CD4-positive, alpha-beta T cell treated with Interleukin-15 for 1 hour (primary cell): Measurements from ENCODE around the gene MND1.
"Not testable (repeated sequence)": the region's sequence is repeated elsewhere in the genome, so short reads cannot be mapped to it uniquely, and the experiment has no call there.

Experiments
- DNase-seq: peaks from one replicate; pipeline ENCODE4 v3.0.0-alpha.2; 2020

Gene MND1

DNA sequence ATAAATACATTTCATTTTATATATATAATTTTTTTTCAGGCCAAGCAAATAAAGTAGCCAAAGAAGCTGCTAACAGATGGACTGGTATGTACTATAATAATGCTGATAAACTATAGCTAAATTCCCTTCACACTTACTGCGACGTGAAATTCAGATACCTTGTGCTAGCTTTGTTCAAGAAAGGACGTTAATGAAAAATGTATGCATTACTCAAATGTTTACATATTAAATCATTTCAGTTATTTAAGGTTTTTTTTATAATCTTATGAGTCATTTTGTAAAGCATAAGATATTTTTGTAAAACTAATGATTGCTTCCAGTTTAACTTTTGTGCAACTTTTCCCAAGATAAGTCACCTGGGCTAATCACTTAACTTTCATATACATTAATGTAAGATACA, 64.4 kb downstream of the MND1 start:
- no peak for DNase-seq

DNA sequence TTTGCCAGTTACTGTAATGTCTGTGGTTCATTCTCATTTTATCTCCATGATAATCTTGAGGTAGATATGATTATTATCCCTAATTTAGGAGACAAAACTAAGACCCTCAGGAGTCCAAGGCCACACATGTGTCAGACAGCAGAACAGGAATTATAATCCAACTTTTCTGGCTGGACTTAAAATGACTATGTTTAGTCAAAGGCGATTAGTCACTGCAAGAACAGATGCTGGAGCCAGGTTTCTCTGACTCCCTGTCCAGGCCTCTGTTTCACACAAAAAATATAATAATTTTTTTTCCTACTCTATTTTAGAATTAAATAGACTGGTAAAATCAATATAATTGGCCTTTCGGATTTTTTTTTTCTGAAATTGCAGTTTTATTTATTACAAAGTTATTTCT, 64.9 kb downstream of the MND1 start:
- DNase-seq = no peak

DNA sequence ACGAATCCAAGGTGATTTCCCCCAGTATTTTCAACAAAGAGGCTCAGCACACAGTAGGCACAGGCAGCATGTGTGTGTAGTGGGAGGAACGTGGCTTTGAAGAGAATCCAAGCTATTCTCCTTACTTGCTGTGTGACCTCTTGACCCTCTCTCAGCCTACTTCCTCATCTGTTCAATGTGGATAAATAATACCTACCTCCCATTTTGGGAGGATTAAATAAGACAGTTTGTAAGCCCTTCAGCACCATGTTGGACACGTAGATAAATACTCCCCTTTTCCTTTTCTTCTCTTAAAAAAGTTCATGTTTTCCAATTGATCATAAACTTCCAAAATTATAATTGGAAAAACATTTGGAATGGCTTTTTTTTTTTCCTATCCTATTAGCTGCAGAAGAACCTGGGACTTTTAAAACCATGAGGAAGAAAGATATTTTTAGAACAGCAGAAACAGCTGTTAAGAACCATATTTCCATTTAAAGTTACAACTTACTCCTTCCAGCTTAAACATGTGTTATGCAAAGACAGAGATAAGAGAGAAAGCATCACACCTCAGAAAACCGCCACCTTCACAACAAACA, 65.5 kb downstream of the MND1 start:
- no peak for DNase-seq

DNA sequence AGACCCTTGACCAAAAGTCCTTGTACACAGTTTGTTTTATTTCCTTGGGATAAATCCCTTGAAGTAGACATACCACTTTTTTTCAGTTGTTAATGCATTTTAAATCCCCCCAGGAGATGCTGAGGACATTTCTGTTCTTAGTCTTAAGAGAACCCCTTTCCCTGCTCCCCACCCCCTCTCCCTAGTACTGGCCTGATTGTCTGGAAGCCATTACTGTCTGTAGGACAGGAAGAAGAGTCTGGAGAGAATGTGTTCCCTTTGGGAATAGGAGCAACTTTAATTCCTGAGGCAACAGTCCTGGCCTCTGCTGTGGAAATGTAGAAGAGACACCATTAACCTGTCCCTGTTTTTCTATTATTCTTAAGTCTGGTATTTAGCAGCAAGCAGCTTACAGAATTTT, 69.4 kb downstream of the MND1 start:
- no peak for DNase-seq

DNA sequence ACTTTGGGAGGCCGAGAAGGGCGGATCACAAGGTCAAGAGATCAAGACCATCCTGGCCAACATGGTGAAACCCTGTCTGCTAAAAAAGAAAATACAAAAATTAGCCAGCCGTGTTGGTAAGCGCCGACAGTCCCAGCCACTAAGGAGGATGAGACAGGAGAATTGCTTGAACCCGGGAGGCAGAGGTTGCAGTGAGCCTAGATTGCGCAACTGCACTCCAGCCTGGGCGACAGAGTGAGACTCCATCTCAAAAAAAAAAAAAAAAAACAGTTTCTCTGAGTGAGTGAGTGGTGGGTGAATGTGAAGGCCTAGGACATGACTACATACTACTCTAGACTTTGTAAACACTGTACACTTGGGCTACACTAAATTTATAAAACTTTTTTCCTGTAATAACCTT, 72.0 kb downstream of the MND1 start:
- not testable (repeated sequence) for DNase-seq

DNA sequence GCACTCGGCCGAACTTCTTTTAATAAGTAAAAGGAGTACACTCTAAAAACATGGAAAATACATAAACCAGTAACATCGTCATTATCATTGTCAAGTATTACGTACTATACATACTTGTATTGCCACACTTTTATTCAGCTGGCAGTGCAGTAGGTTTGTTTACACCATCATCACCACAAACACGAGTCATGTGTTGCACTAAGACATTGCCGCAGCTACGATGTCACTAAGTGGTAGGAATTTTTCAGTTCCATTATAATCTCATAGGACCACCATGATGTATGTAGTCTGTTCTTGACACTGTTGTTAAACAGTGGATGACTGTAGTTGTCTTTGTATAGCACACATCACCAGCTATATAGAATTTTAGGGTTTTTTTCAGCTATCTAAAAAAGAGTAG, 73.6 kb downstream of the MND1 start:
- no peak for DNase-seq

DNA sequence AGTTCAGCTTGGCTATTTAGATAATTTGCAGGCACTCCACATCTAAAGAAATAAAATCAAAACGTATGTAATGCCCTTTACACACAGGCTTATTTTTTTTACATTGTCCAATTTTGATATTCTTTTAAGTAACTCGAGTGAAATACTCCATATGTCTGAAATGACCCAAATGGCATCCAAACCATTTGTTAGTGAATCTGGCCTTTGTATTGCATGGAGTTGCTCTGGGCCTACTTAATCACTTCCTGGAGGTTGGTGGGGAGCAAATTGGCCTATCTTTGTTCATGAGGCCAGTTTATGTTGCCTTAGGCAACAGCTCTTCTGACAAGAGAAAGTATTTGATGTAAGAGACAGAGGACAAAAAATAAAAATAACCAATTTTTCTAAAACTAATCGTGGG, 74.1 kb downstream of the MND1 start:
- no peak for DNase-seq

DNA sequence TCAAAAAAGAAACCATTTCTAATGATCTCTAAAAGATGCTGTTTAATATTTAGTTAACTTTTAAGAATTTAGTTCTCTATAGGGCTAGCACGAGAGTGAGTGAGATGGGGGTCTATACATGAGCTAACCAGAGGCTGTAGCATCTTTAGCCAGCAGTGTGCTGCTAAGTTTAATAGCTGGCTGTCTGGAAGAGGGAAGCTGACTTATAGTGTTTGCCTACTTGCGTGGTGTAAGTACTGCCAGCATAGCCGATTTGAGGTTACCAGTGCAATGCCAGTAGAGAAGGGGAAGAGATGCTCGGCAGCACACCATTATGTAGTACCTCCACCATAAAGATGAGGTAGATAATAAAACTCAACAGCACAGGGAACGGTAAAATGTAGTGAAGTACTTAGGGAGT, 74.5 kb downstream of the MND1 start:
- DNase-seq = no peak

DNA sequence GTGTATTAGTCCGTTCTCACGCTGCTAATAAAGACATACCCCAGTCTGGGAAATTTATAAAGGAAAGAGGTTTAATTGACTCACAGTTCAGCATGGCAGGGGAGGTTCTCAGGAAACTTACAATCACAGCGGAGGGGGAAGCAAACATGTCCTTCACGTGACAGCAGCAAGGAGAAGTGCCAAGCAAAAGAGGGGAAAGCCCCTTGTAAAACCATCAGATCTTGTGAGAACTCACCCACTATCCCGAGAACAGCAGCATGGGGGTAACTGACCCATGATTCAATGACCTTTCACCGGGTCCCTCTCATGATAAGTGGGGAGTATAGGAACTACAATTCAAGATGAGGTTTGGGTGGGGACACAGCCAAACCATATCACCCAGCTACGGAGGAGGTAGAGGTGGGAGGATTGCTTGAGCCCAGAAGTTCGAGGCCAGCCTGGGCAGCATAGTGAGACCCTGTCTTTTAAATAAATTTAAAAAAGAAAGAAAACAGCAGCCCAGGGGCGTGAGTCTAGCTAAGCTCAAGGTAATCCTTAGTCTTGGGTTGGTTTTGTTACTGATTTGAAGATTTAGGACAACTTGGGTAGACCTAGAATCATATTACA, 75.3 kb downstream of the MND1 start:
- DNase-seq = no peak

DNA sequence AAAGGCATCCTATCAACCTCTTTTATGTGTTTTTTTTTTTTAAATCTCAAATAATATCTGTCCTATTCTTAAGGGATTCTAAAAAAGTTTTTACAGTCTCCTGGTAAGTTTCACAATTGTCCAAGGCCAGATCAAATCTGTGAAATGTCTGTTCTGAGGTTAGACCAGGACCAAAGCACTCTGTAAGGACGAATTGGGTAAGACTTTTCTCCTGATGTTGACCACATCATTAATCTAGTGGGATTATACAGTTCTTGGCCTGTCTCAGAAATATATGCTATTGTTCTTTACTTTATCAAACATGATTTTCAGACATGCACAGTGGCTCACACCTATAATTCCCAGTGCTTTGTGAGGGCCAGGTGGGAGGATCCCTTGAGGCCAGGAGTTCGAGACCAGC, 75.9 kb downstream of the MND1 start:
- no peak for DNase-seq

DNA sequence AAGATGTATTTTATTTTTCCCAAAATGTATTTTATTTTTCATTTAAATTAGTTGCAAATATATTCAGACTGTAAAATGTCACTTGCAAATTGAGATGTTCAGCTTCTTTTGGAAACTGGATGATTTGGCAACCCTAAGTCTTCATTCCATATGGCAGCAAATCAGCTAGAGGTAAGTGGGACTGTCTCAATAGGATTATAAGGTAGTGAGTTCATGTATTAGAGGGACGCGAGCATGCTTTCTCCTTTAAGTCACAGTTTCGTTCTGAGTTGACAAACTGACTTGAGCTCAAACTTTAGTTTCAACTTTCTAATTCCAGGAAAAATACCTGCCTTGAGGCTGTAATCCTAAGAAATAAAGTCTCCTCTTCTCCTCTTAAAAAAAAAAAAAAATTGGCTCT, 77.5 kb downstream of the MND1 start:
- DNase-seq = no peak

DNA sequence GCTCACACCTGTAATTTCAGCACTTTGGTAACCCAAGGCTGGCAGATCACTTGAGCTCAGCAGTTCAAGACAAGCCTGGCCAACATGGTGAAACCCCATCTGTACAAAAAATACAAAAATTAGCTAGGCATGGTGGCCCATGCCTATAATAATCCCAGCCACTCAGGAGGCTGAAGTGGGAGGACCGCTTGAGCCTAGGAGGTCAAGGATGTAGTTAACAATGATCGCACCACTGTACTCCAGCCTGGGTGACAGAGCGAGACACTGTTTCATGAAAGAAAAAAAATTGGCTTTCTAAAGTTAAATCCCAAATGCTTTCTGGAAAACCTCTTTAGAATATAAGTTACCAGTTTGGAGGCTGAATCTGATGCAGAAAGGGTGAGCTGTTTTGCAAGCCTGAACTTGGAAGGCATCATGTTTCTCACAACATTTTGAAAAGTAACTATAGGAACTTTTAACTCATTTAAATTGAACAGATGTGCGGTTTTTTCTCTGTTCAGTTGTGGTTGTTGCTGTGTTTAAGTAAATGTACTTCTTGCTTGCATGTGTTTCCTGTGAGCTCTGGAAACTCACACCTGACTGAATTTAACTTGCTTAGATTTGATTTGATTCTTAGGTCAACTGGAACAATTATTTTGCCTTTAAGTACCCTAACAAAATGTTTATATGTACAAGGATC, 81.9 kb downstream of the MND1 start:
- no peak for DNase-seq

DNA sequence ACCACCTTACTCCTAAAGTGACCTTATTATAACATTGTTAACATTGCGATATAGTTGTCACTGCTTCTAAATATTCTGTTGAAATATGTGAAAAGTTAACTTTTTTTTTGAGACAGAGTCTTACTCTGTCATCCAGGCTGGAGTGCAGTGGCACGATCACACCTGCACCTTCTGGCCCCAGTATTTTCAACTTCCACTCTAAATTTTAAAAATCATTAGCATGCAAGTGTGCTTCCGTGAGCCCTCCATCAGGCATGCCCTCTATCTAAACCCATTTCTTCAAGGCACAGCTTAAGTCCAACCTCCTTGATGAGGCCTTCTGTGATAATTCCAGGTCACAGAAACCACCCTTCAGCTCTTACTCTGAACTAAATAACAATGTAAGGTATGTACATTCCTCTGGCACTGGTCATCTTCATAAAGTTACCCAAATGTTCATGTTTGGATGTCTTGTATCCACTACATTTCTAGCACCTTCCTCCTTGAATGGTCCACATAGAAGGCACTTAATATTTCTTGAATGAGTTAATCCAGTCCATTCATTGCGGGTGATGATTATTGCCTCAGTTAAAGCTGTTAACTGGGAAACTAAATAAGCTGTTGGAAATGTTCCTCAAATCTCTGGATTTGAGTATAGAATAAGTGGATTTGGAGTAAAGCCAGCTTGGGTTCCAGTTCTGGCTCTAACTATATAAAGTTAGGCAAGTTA, 83.0 kb downstream of the MND1 start:
- DNase-seq = no peak

DNA sequence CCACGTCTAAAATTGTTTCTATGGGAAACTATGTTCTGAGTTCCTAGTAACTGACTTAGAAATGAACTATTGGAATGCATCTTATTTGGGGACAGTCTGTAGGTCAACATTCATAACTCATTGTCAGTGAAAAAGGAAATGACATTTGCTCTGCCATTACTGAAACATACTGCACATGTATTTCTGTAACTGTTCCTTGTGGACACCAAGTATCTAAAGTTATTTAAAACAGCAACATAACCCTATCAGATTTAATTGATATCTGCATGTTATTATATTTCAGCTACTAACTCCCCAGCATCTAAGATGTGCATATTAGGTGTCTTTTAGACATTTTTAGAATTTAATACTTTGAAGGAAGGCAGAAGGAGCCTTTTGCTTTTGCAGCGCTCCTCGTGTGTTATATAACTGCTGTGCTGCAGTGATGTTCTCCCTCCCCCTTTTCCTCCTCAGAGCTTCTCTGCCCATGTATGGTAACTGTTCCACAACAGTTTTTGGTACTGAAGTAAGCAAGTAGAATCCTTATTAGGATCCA, 84.5 kb downstream of the MND1 start:
- no peak for DNase-seq

DNA sequence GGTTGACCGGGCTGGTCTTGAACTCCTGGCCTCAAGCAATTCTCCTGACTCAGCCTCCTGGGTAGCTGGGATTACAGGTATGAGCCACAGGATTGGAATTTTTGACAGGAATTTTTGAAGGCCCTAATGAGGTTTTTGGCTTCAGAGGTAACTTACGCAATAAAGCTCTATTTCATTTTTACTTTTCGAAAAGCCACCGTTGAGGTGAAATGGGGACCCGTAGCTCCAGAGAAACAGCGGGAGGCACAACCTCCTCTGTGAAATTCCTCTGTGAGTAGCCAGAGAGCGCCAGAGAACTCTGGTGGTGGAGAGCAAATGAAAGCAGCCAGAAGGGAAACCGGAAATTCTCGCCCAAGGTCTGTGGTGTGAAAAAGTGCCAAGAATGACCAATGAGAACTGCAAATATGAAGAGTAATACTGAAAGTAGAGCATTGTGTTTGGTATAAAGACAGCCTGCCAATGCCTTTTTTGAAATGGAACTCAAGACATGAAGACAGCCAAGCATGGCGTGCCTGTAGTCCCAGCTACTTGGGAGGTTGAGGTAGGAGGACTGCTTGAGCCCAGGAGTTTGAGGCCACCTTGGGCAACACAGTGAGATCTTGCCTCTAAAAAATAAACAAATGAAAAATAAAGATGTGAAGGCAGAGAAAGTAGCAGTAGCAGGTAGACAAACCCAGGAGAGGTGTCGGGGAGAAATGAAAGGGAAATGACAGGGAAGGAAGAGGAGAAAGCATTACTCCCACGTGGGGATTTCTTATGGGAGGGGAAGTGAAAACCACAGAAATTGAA, 88.7 kb downstream of the MND1 start:
- peak; percentile 76 for DNase-seq

DNA sequence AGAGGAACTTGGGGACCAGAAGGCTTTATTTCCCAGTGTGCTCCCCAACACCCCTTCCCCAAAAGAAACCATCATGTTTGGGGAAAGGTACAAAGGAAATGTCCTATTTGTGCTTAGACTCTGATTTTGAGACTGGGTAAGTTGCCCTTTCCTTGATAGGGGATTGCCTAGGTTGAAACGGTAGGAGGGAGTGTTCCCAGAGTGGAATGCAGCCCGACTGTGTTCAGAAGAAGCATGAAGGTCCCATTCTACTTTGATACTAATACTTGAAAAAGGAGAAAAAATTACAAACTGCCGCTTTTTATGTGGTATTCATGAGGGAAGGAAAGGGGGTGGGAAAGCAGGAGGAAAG, 89.2 kb downstream of the MND1 start:
- no peak for DNase-seq

DNA sequence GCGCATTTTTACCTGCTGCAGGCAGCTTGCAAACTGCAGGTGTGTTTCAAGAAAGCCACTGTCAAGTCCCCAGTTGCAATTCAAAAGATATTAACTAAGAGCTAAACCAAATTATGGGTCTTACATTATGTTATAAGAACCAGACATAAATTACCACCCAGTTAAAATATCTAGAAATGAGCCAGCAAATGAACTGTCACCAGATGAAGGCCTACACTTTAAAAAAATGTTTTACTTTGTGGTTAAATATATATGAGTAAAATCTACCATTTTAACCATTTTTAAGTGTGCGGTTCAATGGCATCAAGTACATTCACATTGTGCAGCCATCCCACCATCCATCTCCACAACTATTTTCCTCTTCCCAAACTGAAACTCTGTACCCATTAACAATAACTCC, 89.7 kb downstream of the MND1 start:
- no peak for DNase-seq

DNA sequence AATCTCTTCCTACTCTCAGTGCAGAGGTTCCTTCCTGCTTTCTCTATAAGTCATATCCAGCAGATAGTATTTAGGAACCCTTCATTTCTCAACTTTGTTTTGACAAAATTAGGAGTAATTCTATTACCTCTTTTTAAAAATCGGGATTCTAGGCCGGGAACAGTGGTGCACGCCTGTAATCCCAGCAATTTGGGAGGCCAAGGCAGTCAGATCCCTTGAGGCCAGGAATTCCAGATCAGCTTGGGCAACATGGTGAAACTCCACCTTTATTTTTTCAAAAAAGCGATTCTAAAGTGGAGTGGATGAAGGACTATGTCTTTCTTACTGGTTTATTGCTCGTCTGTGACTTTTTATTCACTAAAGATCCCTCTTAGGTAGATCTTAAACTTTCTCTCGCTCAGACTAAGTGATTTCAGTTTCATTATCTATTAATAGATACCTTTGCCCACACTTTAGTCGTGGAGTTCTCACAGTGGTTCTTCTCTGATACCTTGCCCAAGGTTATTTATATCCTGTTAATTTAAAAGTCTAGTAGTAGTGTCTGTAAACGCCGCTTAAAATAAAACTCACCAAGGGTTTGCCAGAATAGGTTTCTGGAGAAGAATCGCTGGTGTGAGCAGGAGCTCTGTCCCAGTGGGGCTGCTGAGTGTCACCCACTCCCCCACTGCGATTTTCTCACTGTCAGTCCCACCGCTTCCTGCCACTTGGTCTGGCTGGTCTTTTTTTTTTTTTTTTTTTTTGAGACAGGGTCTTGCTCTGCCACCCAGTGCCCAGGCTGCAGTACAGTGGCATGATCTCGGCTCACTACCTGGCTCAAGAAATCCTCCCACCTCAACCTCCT, 94.6 kb downstream of the MND1 start:
- peak; percentile 57 for DNase-seq

DNA sequence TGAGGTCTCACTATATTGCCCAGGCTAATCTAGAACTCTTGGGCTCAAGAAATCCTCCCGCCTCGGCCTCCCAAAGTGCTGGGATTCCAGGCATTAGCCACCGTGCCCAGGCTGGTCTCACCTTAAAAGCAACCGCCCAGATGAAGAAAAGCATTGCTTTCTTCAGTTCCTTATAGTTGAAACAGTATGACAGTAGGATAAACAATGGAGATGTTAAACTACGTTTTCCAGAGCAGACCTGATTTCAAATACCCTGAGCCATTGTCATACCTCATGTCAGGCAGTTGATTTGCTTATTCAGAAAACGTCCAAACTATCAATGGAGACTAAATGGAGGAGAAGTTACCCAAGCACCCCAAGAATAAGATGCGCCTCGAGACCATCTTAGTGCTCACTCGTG, 95.3 kb downstream of the MND1 start:
- DNase-seq = no peak

DNA sequence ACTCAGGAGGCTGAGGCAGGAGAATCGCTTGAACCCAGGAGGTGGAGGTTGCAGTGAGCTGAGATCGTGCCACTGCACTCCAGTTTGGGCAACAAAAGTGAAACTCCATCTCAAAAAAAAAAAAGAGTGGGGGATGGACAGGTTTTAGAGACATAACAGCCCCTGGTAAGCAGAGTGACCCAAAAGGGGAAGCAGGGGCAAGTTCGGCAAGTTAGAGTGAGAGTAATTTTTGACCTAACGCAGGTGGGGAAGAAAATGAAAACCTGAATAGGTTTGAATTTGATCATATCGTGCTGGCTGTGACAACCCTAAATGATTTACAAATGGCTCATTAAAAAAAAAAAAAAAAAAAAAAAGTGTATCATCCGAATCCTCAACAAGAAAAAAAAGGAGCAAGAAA, 96.0 kb downstream of the MND1 start:
- DNase-seq = no peak

DNA sequence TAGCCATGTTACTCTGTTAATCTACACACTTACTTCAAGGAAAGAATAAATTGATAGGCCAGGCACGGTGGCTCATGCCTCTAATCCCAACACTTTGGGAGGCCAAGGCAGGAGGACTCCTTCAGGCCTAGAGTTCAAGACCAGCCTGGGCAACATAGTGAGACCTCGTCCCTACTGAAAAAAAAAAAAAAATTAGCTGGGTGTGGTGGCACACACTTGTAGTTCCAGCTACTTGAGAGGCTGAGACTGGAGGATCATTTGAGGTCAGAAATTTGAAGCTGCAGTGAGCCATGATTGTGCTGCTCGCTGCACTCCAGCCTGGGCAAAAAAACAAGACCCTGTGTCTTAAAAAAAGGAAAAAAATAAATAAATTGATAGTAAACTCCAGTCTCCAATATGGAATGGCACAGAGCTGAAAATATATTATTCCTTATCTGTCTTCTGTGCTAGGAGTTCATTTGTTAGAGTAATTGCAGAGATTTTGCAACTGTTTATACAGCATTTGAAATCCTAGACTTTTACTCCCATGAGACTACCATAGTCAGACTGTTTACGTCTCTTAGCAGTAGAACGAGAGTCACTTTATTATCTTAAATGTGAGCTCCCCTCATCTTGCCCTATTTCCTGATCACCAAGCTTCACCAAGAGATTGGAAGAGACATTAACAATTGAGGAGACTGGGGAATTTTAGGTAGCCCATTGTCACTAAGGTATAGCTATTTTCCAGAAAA, 102.9 kb downstream of the MND1 start:
- DNase-seq = no peak
